Adrenal gland (tissue), 12 donors: Measurements from ENCODE around the gene CECR2. TPM values are rescaled to one million over a fixed set of nuclear protein-coding genes. Genes with fewer than 3 reads are reported as not detected.

Experiments used
- DNase-seq, 7 donors: peaks; one replicate each; pipeline ENCODE4 v3.0.0-alpha.2; 2019 to 2020
- H3K27ac ChIP-seq, 5 donors: fragments of 200-600 bp; sonication (generic) in 4 of 5; 1 replicate in 3 of 5; 2 replicates in 2 of 5; pipeline versions ENCODE4 v1.5.1 to v1.8.0; 2016 to 2020; ENCODE audit warnings: mild to moderate bottlenecking in 1 of 5
- H3K27me3 ChIP-seq: fragments of 200-600 bp; 2 replicates; pipeline ENCODE4 v1.8.0; 2021
- H3K36me3 ChIP-seq, 2 donors: fragments of 200-600 bp; replicated peaks in 1 of 2; 1 replicate in 1 of 2; 2 replicates in 1 of 2; pipeline versions ENCODE4 v1.5.1 to v1.8.0; 2018 to 2022
- H3K4me1 ChIP-seq, 2 donors: fragments of 200-600 bp; replicated peaks in 1 of 2; 1 replicate in 1 of 2; 2 replicates in 1 of 2; pipeline versions ENCODE4 v1.5.1 to v1.8.0; 2018 to 2021
- H3K4me3 ChIP-seq, 4 donors: fragments of 200-600 bp; sonication (generic) in 3 of 4; one replicate each; pipeline ENCODE4 v1.5.1; 2016 to 2018
- H3K9me3 ChIP-seq, 3 donors: fragments of 200-600 bp; sonication (generic) in 1 of 3; replicated peaks in 1 of 3; 1 replicate in 2 of 3; 2 replicates in 1 of 3; pipeline versions ENCODE4 v1.5.1 to v1.8.0; 2016 to 2021
- CTCF ChIP-seq, 6 experiments: fragments of 450-650 bp in 4 of 6; fragments of 200-600 bp in 2 of 6; sonication (generic) in 1 of 6; IDR thresholded peaks; 1 replicate in 5 of 6; 2 replicates in 1 of 6; pipeline versions ENCODE4 v1.5.1 to v1.8.0; 2016 to 2021; ENCODE audit warnings: antibody characterized with exemption in 6 of 6, mild to moderate bottlenecking in 2 of 6, moderate library complexity in 1 of 6
- POLR2A ChIP-seq, 2 donors: fragments of 450-650 bp; IDR thresholded peaks; one replicate each; pipeline ENCODE4 v1.6.1; 2017; ENCODE audit warnings: antibody characterized with exemption in 2 of 2, mild to moderate bottlenecking in 2 of 2, moderate library complexity in 1 of 2
- WGBS, 4 donors: extraction: QIAGEN DNeasy Blood & Tissue Kit in 2 of 4; methylation state at CpG; one replicate each; pipeline versions ENCODE4 v1.1.5 to v1.1.7; 2013 to 2017; 5-methylcytosine and 5-hydroxymethylcytosine counted together
- intact Hi-C, 2 donors: fragments of 100-400 bp; cut with DNase I; formaldehyde crosslinking; loops; one replicate each; pipeline versions ENCODE4 v1.14.1 to v1.15.0; 2022 to 2023
- polyA plus RNA-seq, 3 donors: library from polyadenylated mRNA; stranded (reverse); fragments of 200-250 nt in 2 of 3; fragments of 350-450 nt in 1 of 3; fragmentation: Illumina TruSeq in 1 of 3; extraction: RNeasy Lipid Tissue Mini Kit (QIAGEN cat#74804) in 1 of 3; gene quantifications; one replicate each; pipeline ENCODE4 v1.2.3, GENCODE V29; 2013 to 2014
- total RNA-seq, 9 donors: library from RNA; depleted of rRNA in 4 of 9; stranded (reverse); fragments of >200 nt in 4 of 9; fragments of 120-200 nt in 1 of 9; fragmentation: NEBNext Ultra II Directional in 1 of 9; extraction: Animal tissue kit (Norgen Biotek cat#: 25700) in 1 of 9; gene quantifications; one replicate each; pipeline versions ENCODE4 v1.1.0 to v1.2.4, GENCODE V29; 2013 to 2023
- donor health status: healthy with polysubstance abuse.
- donor health status: Bipolar disorder and iron deficiency.
- donor health status: DM: yes; HTN: yes; CAD: no.
- donor health status: DM: no; HTN: no; CAD: no.
- donor health status: DM: no; HTN: no; CAD: no.
- donor health status: DM: yes; HTN: yes; CAD: no.

The CECR2 gene
- total and polyA plus RNA-seq, 12 donors, result 0.20 to 1.7 (median 0.67) TPM

GRCh38 chr22:17579535-17579981, 210.3 kb downstream of the CECR2 start:
- Histone ChIP-seq H3K4me1 (no peaks in the 10 kb centered on the region), H3K9me3 (no peaks in the 10 kb centered on the region), H3K27ac (no peak overlapping the region), H3K27me3 (no peaks in the 10 kb centered on the region), H3K4me3 (no peak overlapping the region), H3K36me3 (no peaks in the 10 kb centered on the region)
- intact Hi-C loops, result loop anchor here in 1 of 2 donors (10.0 kb wide), 1 partner anchor 55 kb away; the partner anchor contains the start of gene BCL2L13
- DNase-seq, result no peak
- WGBS, 4 donors, result 91 to 97% (median 93%) methylated on average over 11 to 14 of the region's 14 CpGs
- TF ChIP-seq POLR2A (IDR thresholded peaks at IDR 0.05) (no peak), CTCF (IDR thresholded peaks at IDR 0.05) (no peak)

- H3K4me1 ChIP-seq, result no peaks in the 10 kb centered on the region
- no peaks in the 10 kb centered on the region for H3K36me3 ChIP-seq
- no peaks in the 10 kb centered on the region for H3K9me3 ChIP-seq
- no peak overlapping the region for H3K27ac ChIP-seq
- no peak overlapping the region for H3K4me3 ChIP-seq
- DNase-seq, result peak in 1 of 7 donors; percentile 16
- WGBS, 4 donors, result 34 to 89% (median 60%) methylated on average over 1 to 15 of the region's 15 CpGs
- intact Hi-C loops, result no loop called here
- no peaks in the 10 kb centered on the region for H3K27me3 ChIP-seq
- TF ChIP-seq POLR2A (IDR thresholded peaks at IDR 0.05) (no peak), CTCF (IDR thresholded peaks at IDR 0.05) (no peak)
Observed at GRCh38 chr22:17580441-17581031, 211.3 kb downstream of the CECR2 start.

- H3K36me3 ChIP-seq, result no peaks in the 10 kb centered on the region
- no peak overlapping the region for H3K27ac ChIP-seq
- intact Hi-C loops, result no loop called here
- no peaks in the 10 kb centered on the region for H3K9me3 ChIP-seq
- DNase-seq, result no peak
- no peaks in the 10 kb centered on the region for H3K4me1 ChIP-seq
- WGBS, 4 donors, result 78 to 84% (median 81%) methylated on average over 7 to 21 of the region's 21 CpGs
- H3K4me3 ChIP-seq, result no peak overlapping the region
- no peaks in the 10 kb centered on the region for H3K27me3 ChIP-seq
- TF ChIP-seq CTCF (IDR thresholded peaks at IDR 0.05), result no peak
- no peak for TF ChIP-seq POLR2A (IDR thresholded peaks at IDR 0.05)
Observed at GRCh38 chr22:17581056-17581455, 211.8 kb downstream of the CECR2 start.

- no peak for TF ChIP-seq CTCF (IDR thresholded peaks at IDR 0.05)
- TF ChIP-seq POLR2A (IDR thresholded peaks at IDR 0.05), result no peak
- DNase-seq, result no peak
- Histone ChIP-seq H3K27me3 (no peaks in the 10 kb centered on the region), H3K36me3 (no peaks in the 10 kb centered on the region), H3K9me3 (no peaks in the 10 kb centered on the region), H3K4me3 (no peak overlapping the region), H3K4me1 (no peaks in the 10 kb centered on the region), H3K27ac (no peak overlapping the region)
- intact Hi-C loops, result no loop called here
- 82 to 94% (median 91%) methylated on average over 8 to 17 of the region's 17 CpGs for WGBS, 4 donors
Observed at GRCh38 chr22:17581631-17582030, 212.4 kb downstream of the CECR2 start.
